GM18873 (cell line): Measurements from ENCODE around the gene SHC1.

Source experiments
- ATAC-seq: cut with Tn5 transposase; IDR thresholded peaks from one replicate; pipeline ENCODE4 v1.9.1; 2021; ENCODE audit warnings: mild to moderate bottlenecking, moderate library complexity, moderate number of reproducible peaks; ENCODE audit not compliant: unreplicated experiment, low FRiP score

Gene SHC1

GRCh38 chr1:154974808-154975408 is 4.4 kb upstream of the SHC1 start:
- ATAC-seq, result peak; percentile 50

GRCh38 chr1:154974102-154974807 is 3.7 kb upstream of the SHC1 start, which contains the start of gene CKS1B:
Gene CKS1B (plus strand): TSS chr1:154974681. CDS start chr1:154974746, 65 bp downstream.
- ATAC-seq, result peak; percentile 79

GRCh38 chr1:154973344-154974101 is 3.0 kb upstream of the SHC1 start:
- ATAC-seq, result no peak

- ATAC-seq, result no peak
Measured at GRCh38 chr1:154972517-154973343, 2.2 kb upstream of the SHC1 start.

GRCh38 chr1:154972213-154972516 is 1.6 kb upstream of the SHC1 start:
- ATAC-seq, result no peak

GRCh38 chr1:154971341-154971998 is 923 bp upstream of the SHC1 start:
- no peak for ATAC-seq

- no peak for ATAC-seq
Measured at GRCh38 chr1:154969860-154970452, 591 bp downstream of the SHC1 start.

GRCh38 chr1:154969246-154969645 is 1.3 kb downstream of the SHC1 start:
- no peak for ATAC-seq

- ATAC-seq, result no peak
Measured at GRCh38 chr1:154968731-154969130, 1.8 kb downstream of the SHC1 start.

- no peak for ATAC-seq
Measured at GRCh38 chr1:154967331-154967950, 3.1 kb downstream of the SHC1 start.

GRCh38 chr1:154966111-154966510 is 4.4 kb downstream of the SHC1 start:
- ATAC-seq, result no peak

- no peak for ATAC-seq
Measured at GRCh38 chr1:154964359-154964758, 6.2 kb downstream of the SHC1 start.

- no peak for ATAC-seq
Measured at GRCh38 chr1:154963643-154964042, 6.9 kb downstream of the SHC1 start.

GRCh38 chr1:154962795-154963330 is 7.7 kb downstream of the SHC1 start:
- no peak for ATAC-seq

GRCh38 chr1:154962156-154962749 is 8.3 kb downstream of the SHC1 start:
- no peak for ATAC-seq

GRCh38 chr1:154961207-154962155 is 9.1 kb downstream of the SHC1 start, which contains the start of gene PYGO2:
Gene PYGO2 (minus strand): TSS chr1:154961782. CDS start chr1:154961576, 206 bp downstream.
- peak; percentile 48 for ATAC-seq

GRCh38 chr1:154960446-154961136 is 10.0 kb downstream of the SHC1 start:
- no peak for ATAC-seq
